ENCODE data around the gene CLDN14. TPM values are rescaled to one million over a fixed set of nuclear protein-coding genes. Genes with fewer than 3 reads are reported as not detected.

Gene CLDN14
- total RNA-seq, 3 donors from 2014 or later = not detected

DNA sequence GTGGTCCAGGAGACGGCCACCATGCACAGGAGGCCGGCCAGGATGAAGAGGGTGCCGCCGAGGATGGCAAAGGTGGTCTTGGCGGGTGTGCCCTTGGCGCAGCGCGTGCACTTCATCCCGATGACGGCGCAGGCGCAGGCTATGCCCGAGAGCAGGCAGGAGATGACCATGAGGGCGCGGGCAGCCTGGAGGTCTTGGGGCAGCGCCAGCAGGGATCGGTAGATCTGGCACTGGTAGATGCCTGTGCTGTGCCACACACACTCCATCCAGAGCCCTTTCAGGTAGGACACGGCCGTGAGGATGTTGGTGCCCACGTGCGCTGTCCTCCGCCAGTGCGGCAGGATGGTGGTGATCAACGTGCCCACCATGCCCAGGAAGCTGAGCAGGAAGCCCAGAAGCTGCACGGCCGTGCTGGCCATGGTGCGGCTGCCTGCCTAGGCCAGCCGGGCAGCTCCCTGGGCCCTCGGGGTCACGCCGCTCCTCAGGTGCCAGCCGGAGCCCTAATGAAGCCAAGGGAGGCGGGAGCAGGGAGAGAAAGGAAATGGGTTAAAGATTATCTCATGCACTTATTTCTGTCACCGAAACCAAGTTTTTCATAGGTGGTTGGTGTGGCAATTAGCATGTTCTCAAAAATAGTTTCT lies 18.5 kb downstream of the CLDN14 start:
- Histone ChIP-seq H3K27ac (no peak overlapping the region), H3K4me1 (no peaks in the 10 kb centered on the region), H3K9me3 (no peaks in the 10 kb centered on the region), H3K4me3 (no peak overlapping the region), H3K27me3 (peaks cover 0 to 10% of the 10 kb centered on the region in 2 donors), H3K36me3 (no peaks in the 10 kb centered on the region)
- intact Hi-C loops (cut with DNase I; ENCODE audit: low total_unique reads) = no loop called here
- DNase-seq (ENCODE audit: low spot score in 2 of 2) = no peak
- no peak for TF ChIP-seq POLR2A (IDR thresholded peaks at IDR 0.05)
- TF ChIP-seq, protein P1, sequence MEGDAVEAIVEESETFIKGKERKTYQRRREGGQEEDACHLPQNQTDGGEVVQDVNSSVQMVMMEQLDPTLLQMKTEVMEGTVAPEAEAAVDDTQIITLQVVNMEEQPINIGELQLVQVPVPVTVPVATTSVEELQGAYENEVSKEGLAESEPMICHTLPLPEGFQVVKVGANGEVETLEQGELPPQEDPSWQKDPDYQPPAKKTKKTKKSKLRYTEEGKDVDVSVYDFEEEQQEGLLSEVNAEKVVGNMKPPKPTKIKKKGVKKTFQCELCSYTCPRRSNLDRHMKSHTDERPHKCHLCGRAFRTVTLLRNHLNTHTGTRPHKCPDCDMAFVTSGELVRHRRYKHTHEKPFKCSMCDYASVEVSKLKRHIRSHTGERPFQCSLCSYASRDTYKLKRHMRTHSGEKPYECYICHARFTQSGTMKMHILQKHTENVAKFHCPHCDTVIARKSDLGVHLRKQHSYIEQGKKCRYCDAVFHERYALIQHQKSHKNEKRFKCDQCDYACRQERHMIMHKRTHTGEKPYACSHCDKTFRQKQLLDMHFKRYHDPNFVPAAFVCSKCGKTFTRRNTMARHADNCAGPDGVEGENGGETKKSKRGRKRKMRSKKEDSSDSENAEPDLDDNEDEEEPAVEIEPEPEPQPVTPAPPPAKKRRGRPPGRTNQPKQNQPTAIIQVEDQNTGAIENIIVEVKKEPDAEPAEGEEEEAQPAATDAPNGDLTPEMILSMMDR (IDR thresholded peaks at IDR 0.05) = no peak
- no peak for TF ChIP-seq POLR2AphosphoS5 (IDR thresholded peaks at IDR 0.05)

DNA sequence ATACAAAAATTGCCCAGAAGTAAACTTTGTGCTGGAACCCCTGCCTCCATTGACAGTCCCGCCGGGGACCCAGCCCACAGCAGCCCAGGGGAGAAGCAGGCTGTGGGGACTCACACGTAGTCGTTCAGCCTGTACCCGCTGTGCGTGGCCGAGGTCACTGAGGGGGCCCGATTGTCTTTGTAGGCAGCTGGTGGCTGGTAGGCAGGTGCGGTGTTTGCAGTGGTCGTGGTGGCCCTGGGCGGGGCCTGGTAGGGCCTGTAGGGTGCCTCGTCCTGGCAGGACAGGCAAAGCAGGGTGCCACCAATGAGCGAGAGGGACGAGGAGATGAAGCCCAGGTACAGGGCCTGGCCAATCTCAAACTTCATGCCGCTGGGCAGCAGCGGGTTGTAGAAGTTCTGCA lies 19.1 kb downstream of the CLDN14 start:
- Histone ChIP-seq H3K27me3 (peaks cover 0 to 10% of the 10 kb centered on the region in 2 donors), H3K36me3 (no peaks in the 10 kb centered on the region), H3K4me3 (no peak overlapping the region), H3K27ac (no peak overlapping the region), H3K9me3 (no peaks in the 10 kb centered on the region), H3K4me1 (no peaks in the 10 kb centered on the region)
- intact Hi-C loops (cut with DNase I; ENCODE audit: low total_unique reads) = no loop called here
- no peak for DNase-seq (ENCODE audit: low spot score in 2 of 2)
- TF ChIP-seq POLR2A (IDR thresholded peaks at IDR 0.05) = no peak
- TF ChIP-seq POLR2AphosphoS5 (IDR thresholded peaks at IDR 0.05) = no peak
- TF ChIP-seq, protein P1 (IDR thresholded peaks at IDR 0.05) = no peak

DNA sequence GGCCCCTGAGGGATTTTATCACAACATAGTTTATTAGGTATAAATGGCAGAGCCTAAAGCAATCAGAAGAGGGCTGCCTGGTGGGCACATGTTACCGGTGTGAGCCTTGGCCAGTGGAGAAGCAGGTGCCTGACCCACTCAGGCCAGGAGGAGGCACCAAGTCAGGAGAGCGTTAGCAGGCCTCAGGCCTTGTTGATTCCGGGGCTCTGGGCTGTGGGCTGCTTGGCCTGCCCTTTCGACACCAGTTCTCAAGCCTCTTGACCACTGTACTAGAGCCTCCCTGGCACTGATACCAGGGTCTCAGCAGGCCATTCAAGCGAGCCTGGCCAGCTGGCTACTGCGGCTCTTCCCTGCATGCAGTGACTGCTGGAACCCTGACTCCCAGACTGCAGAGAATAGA lies 20.8 kb downstream of the CLDN14 start:
- Histone ChIP-seq H3K4me1 (peaks cover 0 to 2% of the 10 kb centered on the region in 2 donors), H3K4me3 (no peak overlapping the region), H3K36me3 (no peaks in the 10 kb centered on the region), H3K9me3 (no peaks in the 10 kb centered on the region), H3K27me3 (peaks cover 0 to 6% of the 10 kb centered on the region in 2 donors), H3K27ac (no peak overlapping the region)
- DNase-seq (ENCODE audit: low spot score in 2 of 2) = no peak
- intact Hi-C loops (cut with DNase I; ENCODE audit: low total_unique reads) = no loop called here
- no peak for TF ChIP-seq POLR2A (IDR thresholded peaks at IDR 0.05)
- TF ChIP-seq POLR2AphosphoS5 (IDR thresholded peaks at IDR 0.05) = no peak
- TF ChIP-seq, protein P1 (IDR thresholded peaks at IDR 0.05) = no peak

DNA sequence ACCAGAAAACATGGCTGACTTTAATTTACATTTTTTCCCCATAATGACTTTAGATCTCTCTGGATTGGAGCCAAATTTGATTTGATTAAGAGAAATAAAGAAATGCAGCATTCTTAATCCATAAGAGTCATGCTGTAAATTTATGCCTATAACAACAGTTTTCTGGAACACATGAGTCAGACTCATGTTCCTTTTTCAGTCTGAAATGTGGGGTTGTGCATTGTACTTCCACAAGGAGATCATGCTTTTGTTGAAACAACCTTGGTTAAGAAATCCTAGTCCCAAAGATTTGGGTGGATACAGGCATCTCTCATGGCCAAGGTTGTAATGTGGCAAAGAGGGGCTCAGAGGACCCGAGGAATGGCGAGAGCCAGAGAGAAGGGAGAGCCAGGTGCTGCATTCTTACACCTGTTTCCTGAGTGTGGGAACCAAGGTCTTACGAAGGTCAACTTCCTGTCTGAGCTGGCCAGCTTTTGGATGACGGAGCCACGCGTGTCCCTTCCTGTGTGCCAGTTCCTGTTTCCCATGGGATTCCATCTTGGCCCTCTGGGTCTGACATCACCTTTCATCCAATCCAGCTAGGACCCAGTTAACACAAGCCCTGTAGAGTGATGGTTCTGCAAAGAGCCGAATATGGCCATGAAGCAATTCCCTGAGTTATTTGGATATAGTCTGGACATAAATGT lies 23.1 kb downstream of the CLDN14 start:
- Histone ChIP-seq H3K4me1 (peaks cover 0 to 5% of the 10 kb centered on the region in 2 donors), H3K27ac (no peak overlapping the region), H3K4me3 (no peak overlapping the region), H3K9me3 (no peaks in the 10 kb centered on the region), H3K27me3 (peaks cover 0 to 1% of the 10 kb centered on the region in 2 donors), H3K36me3 (no peaks in the 10 kb centered on the region)
- intact Hi-C loops (cut with DNase I; ENCODE audit: low total_unique reads) = no loop called here
- DNase-seq (ENCODE audit: low spot score in 2 of 2) = no peak
- TF ChIP-seq POLR2AphosphoS5 (IDR thresholded peaks at IDR 0.05) (no peak), POLR2A (IDR thresholded peaks at IDR 0.05) (no peak)
- TF ChIP-seq, protein P1 (IDR thresholded peaks at IDR 0.05) = no peak

DNA sequence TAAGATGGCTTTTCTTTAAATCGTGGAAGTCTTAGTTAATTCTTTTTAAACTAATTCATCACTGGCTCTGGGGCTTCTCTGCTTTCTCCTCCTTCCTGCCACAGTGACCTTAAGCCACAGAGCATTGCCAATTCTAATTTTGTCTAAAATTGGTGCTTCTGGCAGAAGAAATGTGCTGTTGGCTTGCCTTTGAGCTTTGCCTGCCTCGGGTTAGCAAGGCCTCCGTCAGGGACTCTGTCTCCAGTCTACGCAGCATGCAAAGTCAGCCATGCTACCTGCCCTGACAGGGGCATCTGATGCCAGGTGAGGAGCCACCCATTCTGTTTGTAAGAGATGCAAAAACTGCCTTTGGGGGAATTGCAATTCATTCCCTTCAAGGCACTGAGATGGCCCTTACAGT lies 25.2 kb downstream of the CLDN14 start:
- no peak overlapping the region for H3K4me3 ChIP-seq
- H3K9me3 ChIP-seq = no peaks in the 10 kb centered on the region

More for the DNA sequence above, 25.2 kb downstream of the CLDN14 start:
- no peaks in the 10 kb centered on the region for H3K27me3 ChIP-seq
- H3K36me3 ChIP-seq = no peaks in the 10 kb centered on the region
- no peak for DNase-seq (ENCODE audit: low spot score in 2 of 2)
- intact Hi-C loops (cut with DNase I; ENCODE audit: low total_unique reads) = loop anchor here (2.0 kb wide), 1 partner anchor 66 kb away; no protein-coding TSS in a partner anchor
- H3K4me1 ChIP-seq = peaks cover 0 to 5% of the 10 kb centered on the region in 2 donors
- TF ChIP-seq POLR2AphosphoS5 (IDR thresholded peaks at IDR 0.05) (no peak), POLR2A (IDR thresholded peaks at IDR 0.05) (no peak)
- TF ChIP-seq, protein P1 (IDR thresholded peaks at IDR 0.05) = no peak
- H3K27ac ChIP-seq = no peak overlapping the region
